ENCODE data around the gene PARM1.
A peak's percentile ranks its signal among the peaks of the same experiment; 100 is the strongest.

Gene PARM1

GRCh38 chr4:74942918-74943253 lies 10.0 kb downstream of the PARM1 start:
- DNase-seq, result no peak

- DNase-seq, result peak in 1 of 2 experiments; percentile 3
Measured at GRCh38 chr4:74944354-74944793, 11.5 kb downstream of the PARM1 start.

GRCh38 chr4:74946196-74946595 lies 13.3 kb downstream of the PARM1 start:
- no peak for DNase-seq

GRCh38 chr4:74947798-74948197 lies 14.9 kb downstream of the PARM1 start:
- DNase-seq, result no peak

- DNase-seq, result no peak
Measured at GRCh38 chr4:74948236-74948635, 15.3 kb downstream of the PARM1 start.

GRCh38 chr4:74950200-74950599 lies 17.3 kb downstream of the PARM1 start:
- DNase-seq, result no peak

GRCh38 chr4:74950882-74951281 lies 18.0 kb downstream of the PARM1 start:
- DNase-seq, result no peak

GRCh38 chr4:74953647-74954046 lies 20.7 kb downstream of the PARM1 start:
- no peak for DNase-seq

GRCh38 chr4:74958881-74959280 lies 26.0 kb downstream of the PARM1 start:
- no peak for DNase-seq

GRCh38 chr4:74961230-74961629 lies 28.3 kb downstream of the PARM1 start:
- no peak for DNase-seq

- no peak for DNase-seq
Measured at GRCh38 chr4:74962584-74962983, 29.7 kb downstream of the PARM1 start.

GRCh38 chr4:74964311-74964710 lies 31.4 kb downstream of the PARM1 start:
- no peak for DNase-seq

GRCh38 chr4:74967324-74967723 lies 34.4 kb downstream of the PARM1 start:
- DNase-seq, result peak; percentile 3 to 9

- no peak for DNase-seq
Measured at GRCh38 chr4:74968456-74969164, 35.7 kb downstream of the PARM1 start.

GRCh38 chr4:74969507-74970474 lies 36.9 kb downstream of the PARM1 start:
- DNase-seq, result no peak

GRCh38 chr4:74970577-74970976 lies 37.7 kb downstream of the PARM1 start:
- no peak for DNase-seq

- no peak for DNase-seq
Measured at GRCh38 chr4:74971862-74972261, 38.9 kb downstream of the PARM1 start.

GRCh38 chr4:74975082-74975481 lies 42.2 kb downstream of the PARM1 start:
- DNase-seq, result no peak

GRCh38 chr4:74975848-74976824 lies 43.2 kb downstream of the PARM1 start:
- DNase-seq, result no peak

- no peak for DNase-seq
Measured at GRCh38 chr4:74982546-74983252, 49.8 kb downstream of the PARM1 start.

- DNase-seq, result no peak
Measured at GRCh38 chr4:74983253-74983635, 50.3 kb downstream of the PARM1 start.

- DNase-seq, result no peak
Measured at GRCh38 chr4:74990276-74990875, 57.5 kb downstream of the PARM1 start.
